Mesendoderm (in vitro differentiated cells): ENCODE measurements around the gene STX1A. TPM values are rescaled to one million over a fixed set of nuclear protein-coding genes. Genes with fewer than 3 reads are reported as not detected.

Source experiments
- small RNA-seq: library from polyadenylated mRNA; stranded (forward); fragments of <200 nt; extraction: miRNeasy Mini kit (QIAGEN cat#:217004); gene quantifications from one replicate; pipeline ENCODE3, GENCODE V24; 2013; ENCODE audit not compliant: insufficient read depth

The STX1A gene

Small RNA genes within 50 kb of the gene (small RNA-seq; reads per million reads assigned to genes)
- gene MIR4284 (not detected), gene RN7SL265P (not detected)
